Mucosa of stomach (tissue), 1 donor: Measurements from ENCODE around the gene ERICH6.
A peak's percentile ranks its signal among the peaks of the same experiment; 100 is the strongest.

ENCODE experiments used
- H3K27me3 ChIP-seq: one replicate; pipeline ENCODE4 v1.7.0; 2013; ENCODE audit warnings: mild to moderate bottlenecking, low read length; ENCODE audit not compliant: control insufficient read depth, insufficient read depth
- H3K36me3 ChIP-seq: one replicate; pipeline ENCODE4 v1.7.0; 2013; ENCODE audit warnings: low read length; ENCODE audit not compliant: control insufficient read depth, insufficient read depth
- H3K4me1 ChIP-seq: one replicate; pipeline ENCODE4 v1.7.0; 2013; ENCODE audit warnings: mild to moderate bottlenecking, low read length; ENCODE audit not compliant: control insufficient read depth, insufficient read depth
- H3K4me3 ChIP-seq: one replicate; pipeline ENCODE4 v1.7.0; 2013; ENCODE audit warnings: low read length
- H3K9ac ChIP-seq: one replicate; pipeline ENCODE4 v1.7.0; 2013; ENCODE audit warnings: mild to moderate bottlenecking, low read length, moderate library complexity
- H3K9me3 ChIP-seq: one replicate; pipeline ENCODE4 v1.7.0; 2013; ENCODE audit warnings: mild to moderate bottlenecking, low read length, moderate library complexity; ENCODE audit not compliant: control insufficient read depth
- donor health status: Pancreatic carcinoma.

The ERICH6 gene

DNA sequence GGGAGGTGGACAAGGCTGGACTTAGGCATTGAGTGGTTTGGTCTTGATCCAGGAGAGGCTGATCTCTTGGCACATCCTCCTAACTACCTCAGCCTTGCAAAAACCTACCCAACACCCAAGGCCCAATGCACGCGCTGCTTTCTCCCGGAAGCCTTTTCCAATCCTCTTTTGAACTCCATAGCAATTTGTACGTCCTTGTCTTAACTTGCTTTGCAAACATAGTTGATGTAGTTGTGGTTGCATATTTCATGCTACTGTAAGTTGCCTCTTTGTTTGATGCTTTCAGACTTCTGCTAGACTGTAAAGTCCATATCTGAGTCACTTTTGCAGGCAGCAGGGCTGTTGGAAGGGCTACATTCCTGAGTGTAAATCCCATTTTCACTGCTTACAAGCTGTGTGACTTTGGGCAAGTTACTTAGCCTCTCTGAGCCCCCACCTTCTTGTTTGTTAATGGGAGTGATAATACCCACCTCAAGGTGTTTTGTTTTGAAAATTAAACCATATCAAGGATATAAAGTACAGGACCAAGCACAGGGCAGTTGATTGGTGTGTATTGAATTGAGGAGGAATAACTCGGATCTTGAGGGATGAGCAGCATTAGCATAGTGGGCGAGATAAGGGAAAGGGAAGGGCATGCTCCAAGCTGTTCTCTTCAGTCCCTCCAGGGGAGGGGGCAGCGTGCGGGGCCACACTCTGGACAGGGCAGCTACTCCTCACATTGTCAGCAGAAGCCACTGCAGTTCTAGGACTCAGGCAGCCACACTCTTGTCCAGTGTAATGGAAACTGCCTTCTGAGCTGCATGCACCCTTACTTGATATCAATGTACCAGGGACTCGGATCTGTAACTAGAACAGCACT, 30.4 kb upstream of the ERICH6 start:
- Histone ChIP-seq H3K4me3 (no peak overlapping the region), H3K4me1 (peaks cover 21% of the 10 kb centered on the region), H3K27me3 (no peaks in the 10 kb centered on the region), H3K9ac (no peak overlapping the region), H3K9me3 (no peaks in the 10 kb centered on the region), H3K36me3 (no peaks in the 10 kb centered on the region)

DNA sequence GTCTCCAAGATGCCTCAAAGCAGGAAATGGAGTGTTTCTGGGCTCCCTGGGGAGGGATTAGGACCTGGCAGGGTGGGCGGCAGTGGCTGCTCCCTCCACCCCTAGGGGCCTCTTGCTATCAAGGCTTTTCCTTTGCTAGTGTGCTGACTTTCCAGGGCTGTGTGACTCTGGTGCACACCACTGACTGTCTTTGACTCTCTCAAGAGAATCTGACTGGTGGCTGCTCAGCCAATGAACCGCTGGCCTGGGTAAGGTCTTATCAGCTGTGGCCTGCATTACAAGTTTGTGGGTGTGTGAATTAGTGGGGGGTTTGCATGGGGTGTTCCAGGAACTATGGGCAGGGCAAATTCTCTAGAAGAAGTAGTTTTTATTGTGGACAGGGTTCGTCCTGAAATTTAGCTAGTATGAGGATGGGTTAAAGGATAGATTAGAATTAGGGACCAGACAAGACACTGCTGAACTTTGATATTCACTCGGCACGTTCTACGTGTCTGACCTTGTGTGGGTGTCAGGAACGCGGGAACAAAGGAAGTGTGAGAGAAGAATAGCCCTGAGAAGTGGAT, 29.7 kb upstream of the ERICH6 start:
- peaks cover 16% of the 10 kb centered on the region for H3K4me1 ChIP-seq
- no peak overlapping the region for H3K4me3 ChIP-seq
- no peaks in the 10 kb centered on the region for H3K27me3 ChIP-seq
- no peak overlapping the region for H3K9ac ChIP-seq
- H3K9me3 ChIP-seq, result no peaks in the 10 kb centered on the region
- no peaks in the 10 kb centered on the region for H3K36me3 ChIP-seq

DNA sequence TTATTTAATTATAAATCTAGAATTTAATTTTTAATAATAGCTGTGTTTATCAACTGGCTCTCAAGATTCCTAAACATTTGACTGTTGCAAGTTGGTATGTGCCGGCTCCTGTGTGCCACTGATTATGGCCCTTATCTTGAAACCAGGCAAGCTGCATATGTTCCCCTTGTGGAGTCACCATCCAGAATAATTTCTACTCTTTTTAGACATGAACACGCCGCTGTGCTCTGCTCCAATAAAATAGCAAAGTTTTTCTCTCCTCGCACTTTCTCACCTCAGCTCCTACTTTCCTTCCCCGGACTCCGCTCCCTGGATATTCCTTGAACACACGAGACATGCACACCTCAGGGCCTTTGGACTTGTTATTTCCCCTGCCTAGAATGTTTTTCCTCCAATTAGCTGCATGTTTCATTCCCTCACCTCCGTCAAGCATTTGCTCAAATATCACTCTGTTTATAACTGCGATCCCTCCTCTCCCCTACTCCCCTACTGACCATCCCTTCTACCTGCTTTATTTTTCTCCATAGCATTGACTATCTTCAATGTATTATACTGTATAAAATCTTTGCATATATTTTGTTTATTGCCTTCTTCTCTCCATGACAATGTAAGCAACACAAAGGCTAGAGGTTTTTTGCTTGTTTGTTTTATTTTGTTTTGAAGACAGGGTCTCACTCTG, 26.1 kb upstream of the ERICH6 start:
- Histone ChIP-seq H3K36me3 (no peaks in the 10 kb centered on the region), H3K4me1 (peaks cover 8% of the 10 kb centered on the region), H3K4me3 (no peak overlapping the region), H3K27me3 (no peaks in the 10 kb centered on the region), H3K9me3 (no peaks in the 10 kb centered on the region), H3K9ac (no peak overlapping the region)

DNA sequence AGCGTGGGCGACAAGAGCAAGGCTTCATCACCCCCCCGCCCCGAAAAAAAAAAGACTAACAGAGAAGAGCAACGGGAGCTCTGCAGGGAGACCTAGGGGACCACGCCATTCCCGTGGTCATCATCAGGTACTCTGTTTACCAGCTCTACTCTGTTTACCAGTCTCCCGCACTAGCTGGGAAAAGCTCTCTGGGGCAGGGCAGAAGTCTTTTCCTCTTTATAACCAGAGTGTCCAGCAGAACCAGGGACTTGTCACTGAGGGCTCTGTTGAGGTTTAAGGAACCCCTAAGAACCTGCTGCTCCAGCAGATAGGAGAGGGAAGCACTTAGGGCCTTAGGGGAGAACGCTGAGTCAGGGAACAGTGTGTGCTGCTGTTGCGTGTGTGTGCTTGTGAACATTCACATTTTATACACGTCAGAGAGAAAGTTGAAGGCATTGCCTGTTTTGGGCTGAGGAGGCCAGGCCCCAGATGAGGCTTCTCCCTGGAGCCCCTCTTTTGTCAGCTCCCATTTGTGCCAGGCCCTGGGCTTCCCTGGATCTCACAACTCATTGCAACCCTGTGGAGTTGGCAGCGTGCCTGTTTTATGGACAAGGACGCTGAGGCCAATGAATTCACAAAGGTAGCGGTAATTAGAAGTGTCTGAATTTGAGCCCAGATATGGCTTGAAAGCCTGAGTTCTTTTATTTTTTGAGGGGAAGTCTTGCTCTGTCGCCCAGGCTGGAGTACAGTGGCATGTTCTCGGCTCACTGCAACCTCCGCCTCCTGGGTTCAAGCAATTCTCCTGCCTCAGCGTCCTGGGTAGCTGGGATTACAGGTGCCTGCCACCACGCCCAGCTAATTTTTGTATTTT, 24.2 kb upstream of the ERICH6 start:
- H3K4me1 ChIP-seq, result peaks cover 23% of the 10 kb centered on the region
- no peaks in the 10 kb centered on the region for H3K36me3 ChIP-seq
- H3K9me3 ChIP-seq, result no peaks in the 10 kb centered on the region
- H3K9ac ChIP-seq, result no peak overlapping the region
- no peaks in the 10 kb centered on the region for H3K27me3 ChIP-seq
- no peak overlapping the region for H3K4me3 ChIP-seq

DNA sequence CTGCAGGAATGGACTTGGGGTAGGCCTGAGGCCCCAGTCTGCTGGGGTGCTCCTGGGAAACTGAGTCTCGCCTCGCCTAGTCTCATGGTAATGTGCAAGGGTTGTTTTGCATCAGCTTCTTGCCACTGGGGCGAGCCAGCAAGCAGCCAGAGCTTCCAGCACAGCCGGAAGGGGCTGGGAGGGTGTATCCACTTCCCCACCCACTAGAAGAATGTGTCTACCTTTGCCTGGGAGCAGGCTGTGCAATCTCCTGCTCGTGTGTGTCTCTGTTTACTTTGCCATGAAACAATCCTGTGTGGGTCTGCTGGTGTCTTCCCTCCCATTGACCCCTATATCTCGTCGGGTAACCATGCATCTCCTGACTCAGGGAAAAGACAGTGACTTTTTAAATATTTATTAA, 21.8 kb upstream of the ERICH6 start:
- H3K27me3 ChIP-seq, result no peaks in the 10 kb centered on the region
- no peaks in the 10 kb centered on the region for H3K9me3 ChIP-seq
- no peak overlapping the region for H3K9ac ChIP-seq
- H3K4me3 ChIP-seq, result no peak overlapping the region
- peaks cover 23% of the 10 kb centered on the region for H3K4me1 ChIP-seq
- H3K36me3 ChIP-seq, result no peaks in the 10 kb centered on the region

DNA sequence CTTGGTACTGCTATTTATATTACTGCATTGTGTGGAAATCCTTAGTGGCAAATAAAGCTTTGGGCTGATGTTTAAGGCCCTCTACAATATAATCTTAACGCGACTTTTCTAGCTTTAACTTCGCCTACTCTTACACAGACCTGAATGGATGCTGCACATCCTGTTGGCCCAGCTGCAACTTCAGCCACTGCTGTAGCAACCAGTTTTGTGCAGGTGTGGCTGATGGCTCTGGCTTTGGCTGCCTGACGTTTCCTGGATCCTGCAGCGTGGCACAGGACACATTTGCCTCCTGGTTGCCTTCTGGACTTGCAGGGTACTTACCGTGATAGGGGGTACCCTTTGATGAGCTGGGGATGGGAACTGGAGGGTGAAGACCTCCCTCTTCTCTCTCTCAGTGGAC, 20.2 kb upstream of the ERICH6 start:
- H3K9me3 ChIP-seq, result no peaks in the 10 kb centered on the region
- peaks cover 23% of the 10 kb centered on the region for H3K4me1 ChIP-seq
- H3K27me3 ChIP-seq, result no peaks in the 10 kb centered on the region
- H3K9ac ChIP-seq, result peak overlapping the region; percentile 40
- no peak overlapping the region for H3K4me3 ChIP-seq
- H3K36me3 ChIP-seq, result no peaks in the 10 kb centered on the region

- Histone ChIP-seq H3K36me3 (no peaks in the 10 kb centered on the region), H3K9me3 (no peaks in the 10 kb centered on the region), H3K9ac (no peak overlapping the region), H3K4me3 (no peak overlapping the region), H3K4me1 (peaks cover 23% of the 10 kb centered on the region), H3K27me3 (no peaks in the 10 kb centered on the region)
Measured at GRCh38 chr3:150722267-150722666, 18.5 kb upstream of the ERICH6 start.

DNA sequence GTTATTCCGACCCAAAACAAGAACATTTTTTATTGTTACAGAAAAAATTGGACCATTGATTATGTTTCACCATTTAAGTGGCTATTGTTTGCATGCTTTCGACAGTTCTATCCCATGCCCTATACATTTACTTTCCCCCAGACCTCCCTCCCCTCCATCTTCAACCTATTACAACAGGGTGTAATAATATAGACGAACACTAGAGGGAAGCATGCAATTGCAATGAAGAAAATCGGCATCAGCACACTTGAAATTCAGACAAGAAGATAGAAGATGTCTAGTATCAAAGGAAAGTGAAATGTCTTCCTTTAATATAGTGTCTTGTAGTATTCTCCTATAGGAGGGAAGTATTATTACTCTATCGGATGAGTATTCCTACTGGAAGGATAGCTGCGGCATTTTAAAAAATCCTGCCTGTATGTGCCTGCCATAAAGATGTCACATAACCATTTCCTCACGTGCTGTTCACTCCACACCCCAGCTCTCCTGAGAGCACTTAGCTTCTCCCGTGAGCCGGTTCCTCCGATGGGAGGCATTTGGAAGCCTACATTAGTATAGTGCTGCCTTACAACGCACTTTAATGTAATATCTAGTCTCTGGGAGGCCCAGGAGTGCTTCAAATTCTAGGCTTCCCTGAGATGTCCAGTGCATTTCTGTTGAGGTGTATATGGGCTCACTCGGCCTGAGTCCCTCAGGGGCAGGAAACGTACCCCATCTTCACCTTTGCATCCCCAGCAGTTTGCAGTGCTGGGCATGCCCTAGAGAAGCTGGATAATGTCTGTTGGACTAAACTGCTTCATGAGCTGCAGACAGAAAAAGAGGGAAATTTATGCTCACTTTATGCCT, 17.8 kb upstream of the ERICH6 start:
- no peak overlapping the region for H3K9ac ChIP-seq
- H3K4me1 ChIP-seq, result peaks cover 23% of the 10 kb centered on the region
- H3K36me3 ChIP-seq, result no peaks in the 10 kb centered on the region
- H3K9me3 ChIP-seq, result no peaks in the 10 kb centered on the region
- no peaks in the 10 kb centered on the region for H3K27me3 ChIP-seq
- H3K4me3 ChIP-seq, result no peak overlapping the region

- Histone ChIP-seq H3K4me1 (peaks cover 20% of the 10 kb centered on the region), H3K36me3 (no peaks in the 10 kb centered on the region), H3K27me3 (no peaks in the 10 kb centered on the region), H3K4me3 (no peak overlapping the region), H3K9ac (no peak overlapping the region), H3K9me3 (no peaks in the 10 kb centered on the region)
Measured at GRCh38 chr3:150720444-150720843, 16.7 kb upstream of the ERICH6 start.

DNA sequence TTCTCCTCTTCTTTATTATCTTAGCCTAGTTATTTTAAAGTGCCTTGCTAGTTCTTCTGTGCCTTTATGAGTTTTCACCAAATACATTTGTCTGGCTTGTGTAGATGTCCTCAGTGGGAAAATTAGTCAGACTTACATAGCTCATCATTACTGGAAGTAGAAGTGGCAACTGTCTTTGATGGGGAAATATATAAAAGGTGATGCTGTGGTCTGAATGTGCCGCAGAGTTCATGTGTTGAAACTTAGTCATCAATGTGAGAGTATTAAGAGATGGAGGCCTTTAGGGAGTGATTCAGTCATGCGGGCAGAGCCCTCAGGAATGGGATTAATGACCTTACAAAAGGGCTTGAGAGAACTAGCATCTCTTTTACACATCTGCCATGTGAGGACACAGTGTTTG, 6.4 kb upstream of the ERICH6 start:
- H3K4me3 ChIP-seq, result no peak overlapping the region
- H3K9ac ChIP-seq, result no peak overlapping the region
- no peaks in the 10 kb centered on the region for H3K9me3 ChIP-seq
- no peaks in the 10 kb centered on the region for H3K4me1 ChIP-seq
- H3K36me3 ChIP-seq, result no peaks in the 10 kb centered on the region
- H3K27me3 ChIP-seq, result no peaks in the 10 kb centered on the region

DNA sequence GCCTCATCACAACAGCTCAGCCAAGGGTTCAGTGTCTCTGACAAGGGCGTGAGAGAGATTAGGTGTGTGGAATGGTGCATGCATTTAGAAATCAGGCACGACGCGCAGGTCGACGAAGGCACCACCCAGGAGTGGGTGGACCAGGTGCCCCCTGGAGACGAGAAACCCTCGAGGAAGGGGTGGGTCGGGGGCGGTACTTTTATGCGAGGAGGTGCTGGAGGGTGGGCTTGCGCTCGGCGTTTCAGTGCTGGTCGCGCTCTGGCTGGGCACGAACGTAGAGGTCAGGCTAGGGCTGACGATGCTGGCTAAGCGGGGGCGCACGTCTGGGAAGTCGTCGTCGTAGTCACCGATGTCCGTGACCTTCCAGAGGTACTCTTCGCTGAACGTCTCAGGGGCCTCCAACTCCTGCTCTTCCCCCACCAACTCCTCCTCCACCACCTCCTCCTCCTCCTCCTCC, 393 bp downstream of the ERICH6 start:
- Histone ChIP-seq H3K36me3 (no peaks in the 10 kb centered on the region), H3K9ac (peak overlapping the region; percentile 88), H3K4me3 (peak overlapping the region; percentile 17), H3K9me3 (no peaks in the 10 kb centered on the region), H3K4me1 (no peaks in the 10 kb centered on the region), H3K27me3 (no peaks in the 10 kb centered on the region)
